Measurements from ENCODE around the gene GPX2. TPM values are rescaled to one million over a fixed set of nuclear protein-coding genes. Genes with fewer than 3 reads are reported as not detected.

GPX2 gene
- total and polyA plus RNA-seq, 2 experiments from 2014 or later = 0.78 to 2.2 TPM

DNA sequence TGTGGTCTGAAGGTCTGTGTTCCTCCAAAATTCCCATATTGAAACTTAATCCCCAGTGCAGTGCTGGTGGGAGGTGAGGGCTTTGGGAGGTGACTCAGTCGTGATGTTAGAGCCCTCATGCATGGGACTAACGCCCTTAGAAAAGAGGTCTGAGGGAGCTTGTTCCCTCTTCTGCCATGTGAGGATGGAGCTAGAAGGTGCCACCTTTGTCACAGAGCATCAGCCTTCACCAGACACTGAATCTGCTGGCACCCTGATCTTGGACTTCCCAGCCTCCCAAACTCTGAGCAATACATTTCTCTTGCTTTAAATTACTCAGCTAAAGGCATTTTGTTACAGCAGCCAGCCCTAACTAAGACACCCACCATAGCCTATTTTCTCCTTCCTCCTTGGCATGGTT, 15.7 kb upstream of the GPX2 start:
- Mint-ChIP-seq H3K27ac (no peak overlapping the region), H3K36me3 (ENCODE audit: low read depth) (peaks cover 12% of the 10 kb centered on the region), H3K27me3 (ENCODE audit: insufficient read depth, low read depth, poor library complexity) (peaks cover 4% of the 10 kb centered on the region), H3K9me3 (no peaks in the 10 kb centered on the region; the same call in 2 of the 3 replicates), H3K4me3 (no peak overlapping the region), H3K4me1 (peaks cover 49% of the 10 kb centered on the region)
- ATAC-seq (no peak), DNase-seq (ENCODE audit: low spot score) (no peak)
- H3F3A ChIP-seq (replicated peaks; ENCODE audit: low read depth) = peaks cover 10% of the 10 kb centered on the region
- H3K27ac ChIP-seq (ENCODE audit: low read depth) = no peak overlapping the region
- H3K4me2 ChIP-seq = no peak overlapping the region
- H3K9me2 ChIP-seq (ENCODE audit: insufficient read depth) = no peaks in the 10 kb centered on the region
- no peaks in the 10 kb centered on the region for H3K36me3 ChIP-seq (ENCODE audit: insufficient read depth)
- H2AFZ ChIP-seq = no peak overlapping the region
- peaks cover 27% of the 10 kb centered on the region for H3K79me2 ChIP-seq (replicated peaks; ENCODE audit: insufficient read depth)
- no peak overlapping the region for H3K4me3 ChIP-seq
- no peaks in the 10 kb centered on the region for H3K27me3 ChIP-seq (ENCODE audit: insufficient read depth)
- H4K20me1 ChIP-seq (replicated peaks; ENCODE audit: insufficient read depth) = no peaks in the 10 kb centered on the region; the same call in none of the 2 replicates
- peaks cover 32% of the 10 kb centered on the region for H3K4me1 ChIP-seq (ENCODE audit: insufficient read depth)
- no peak for TF ChIP-seq CREB1 (CRISPR knock-in tag; IDR thresholded peaks at IDR 0.05; ENCODE audit: low read depth)
- TF ChIP-seq, protein P1, sequence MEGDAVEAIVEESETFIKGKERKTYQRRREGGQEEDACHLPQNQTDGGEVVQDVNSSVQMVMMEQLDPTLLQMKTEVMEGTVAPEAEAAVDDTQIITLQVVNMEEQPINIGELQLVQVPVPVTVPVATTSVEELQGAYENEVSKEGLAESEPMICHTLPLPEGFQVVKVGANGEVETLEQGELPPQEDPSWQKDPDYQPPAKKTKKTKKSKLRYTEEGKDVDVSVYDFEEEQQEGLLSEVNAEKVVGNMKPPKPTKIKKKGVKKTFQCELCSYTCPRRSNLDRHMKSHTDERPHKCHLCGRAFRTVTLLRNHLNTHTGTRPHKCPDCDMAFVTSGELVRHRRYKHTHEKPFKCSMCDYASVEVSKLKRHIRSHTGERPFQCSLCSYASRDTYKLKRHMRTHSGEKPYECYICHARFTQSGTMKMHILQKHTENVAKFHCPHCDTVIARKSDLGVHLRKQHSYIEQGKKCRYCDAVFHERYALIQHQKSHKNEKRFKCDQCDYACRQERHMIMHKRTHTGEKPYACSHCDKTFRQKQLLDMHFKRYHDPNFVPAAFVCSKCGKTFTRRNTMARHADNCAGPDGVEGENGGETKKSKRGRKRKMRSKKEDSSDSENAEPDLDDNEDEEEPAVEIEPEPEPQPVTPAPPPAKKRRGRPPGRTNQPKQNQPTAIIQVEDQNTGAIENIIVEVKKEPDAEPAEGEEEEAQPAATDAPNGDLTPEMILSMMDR (conservative IDR thresholded peaks at IDR 0.05; ENCODE audit: low read depth in 2 of 2) = no peak
- no peak for TF ChIP-seq NANOG (IDR thresholded peaks at IDR 0.05; ENCODE audit: borderline replicate concordance)
- no peak for TF ChIP-seq STAT1 (IDR thresholded peaks at IDR 0.05; ENCODE audit: unreplicated experiment)
- no peak for TF ChIP-seq JUNB (IDR thresholded peaks at IDR 0.05; ENCODE audit: unreplicated experiment)
- no peak for TF ChIP-seq POLR2AphosphoS5 (IDR thresholded peaks at IDR 0.05; ENCODE audit: low read depth)
- TF ChIP-seq, protein P2, sequence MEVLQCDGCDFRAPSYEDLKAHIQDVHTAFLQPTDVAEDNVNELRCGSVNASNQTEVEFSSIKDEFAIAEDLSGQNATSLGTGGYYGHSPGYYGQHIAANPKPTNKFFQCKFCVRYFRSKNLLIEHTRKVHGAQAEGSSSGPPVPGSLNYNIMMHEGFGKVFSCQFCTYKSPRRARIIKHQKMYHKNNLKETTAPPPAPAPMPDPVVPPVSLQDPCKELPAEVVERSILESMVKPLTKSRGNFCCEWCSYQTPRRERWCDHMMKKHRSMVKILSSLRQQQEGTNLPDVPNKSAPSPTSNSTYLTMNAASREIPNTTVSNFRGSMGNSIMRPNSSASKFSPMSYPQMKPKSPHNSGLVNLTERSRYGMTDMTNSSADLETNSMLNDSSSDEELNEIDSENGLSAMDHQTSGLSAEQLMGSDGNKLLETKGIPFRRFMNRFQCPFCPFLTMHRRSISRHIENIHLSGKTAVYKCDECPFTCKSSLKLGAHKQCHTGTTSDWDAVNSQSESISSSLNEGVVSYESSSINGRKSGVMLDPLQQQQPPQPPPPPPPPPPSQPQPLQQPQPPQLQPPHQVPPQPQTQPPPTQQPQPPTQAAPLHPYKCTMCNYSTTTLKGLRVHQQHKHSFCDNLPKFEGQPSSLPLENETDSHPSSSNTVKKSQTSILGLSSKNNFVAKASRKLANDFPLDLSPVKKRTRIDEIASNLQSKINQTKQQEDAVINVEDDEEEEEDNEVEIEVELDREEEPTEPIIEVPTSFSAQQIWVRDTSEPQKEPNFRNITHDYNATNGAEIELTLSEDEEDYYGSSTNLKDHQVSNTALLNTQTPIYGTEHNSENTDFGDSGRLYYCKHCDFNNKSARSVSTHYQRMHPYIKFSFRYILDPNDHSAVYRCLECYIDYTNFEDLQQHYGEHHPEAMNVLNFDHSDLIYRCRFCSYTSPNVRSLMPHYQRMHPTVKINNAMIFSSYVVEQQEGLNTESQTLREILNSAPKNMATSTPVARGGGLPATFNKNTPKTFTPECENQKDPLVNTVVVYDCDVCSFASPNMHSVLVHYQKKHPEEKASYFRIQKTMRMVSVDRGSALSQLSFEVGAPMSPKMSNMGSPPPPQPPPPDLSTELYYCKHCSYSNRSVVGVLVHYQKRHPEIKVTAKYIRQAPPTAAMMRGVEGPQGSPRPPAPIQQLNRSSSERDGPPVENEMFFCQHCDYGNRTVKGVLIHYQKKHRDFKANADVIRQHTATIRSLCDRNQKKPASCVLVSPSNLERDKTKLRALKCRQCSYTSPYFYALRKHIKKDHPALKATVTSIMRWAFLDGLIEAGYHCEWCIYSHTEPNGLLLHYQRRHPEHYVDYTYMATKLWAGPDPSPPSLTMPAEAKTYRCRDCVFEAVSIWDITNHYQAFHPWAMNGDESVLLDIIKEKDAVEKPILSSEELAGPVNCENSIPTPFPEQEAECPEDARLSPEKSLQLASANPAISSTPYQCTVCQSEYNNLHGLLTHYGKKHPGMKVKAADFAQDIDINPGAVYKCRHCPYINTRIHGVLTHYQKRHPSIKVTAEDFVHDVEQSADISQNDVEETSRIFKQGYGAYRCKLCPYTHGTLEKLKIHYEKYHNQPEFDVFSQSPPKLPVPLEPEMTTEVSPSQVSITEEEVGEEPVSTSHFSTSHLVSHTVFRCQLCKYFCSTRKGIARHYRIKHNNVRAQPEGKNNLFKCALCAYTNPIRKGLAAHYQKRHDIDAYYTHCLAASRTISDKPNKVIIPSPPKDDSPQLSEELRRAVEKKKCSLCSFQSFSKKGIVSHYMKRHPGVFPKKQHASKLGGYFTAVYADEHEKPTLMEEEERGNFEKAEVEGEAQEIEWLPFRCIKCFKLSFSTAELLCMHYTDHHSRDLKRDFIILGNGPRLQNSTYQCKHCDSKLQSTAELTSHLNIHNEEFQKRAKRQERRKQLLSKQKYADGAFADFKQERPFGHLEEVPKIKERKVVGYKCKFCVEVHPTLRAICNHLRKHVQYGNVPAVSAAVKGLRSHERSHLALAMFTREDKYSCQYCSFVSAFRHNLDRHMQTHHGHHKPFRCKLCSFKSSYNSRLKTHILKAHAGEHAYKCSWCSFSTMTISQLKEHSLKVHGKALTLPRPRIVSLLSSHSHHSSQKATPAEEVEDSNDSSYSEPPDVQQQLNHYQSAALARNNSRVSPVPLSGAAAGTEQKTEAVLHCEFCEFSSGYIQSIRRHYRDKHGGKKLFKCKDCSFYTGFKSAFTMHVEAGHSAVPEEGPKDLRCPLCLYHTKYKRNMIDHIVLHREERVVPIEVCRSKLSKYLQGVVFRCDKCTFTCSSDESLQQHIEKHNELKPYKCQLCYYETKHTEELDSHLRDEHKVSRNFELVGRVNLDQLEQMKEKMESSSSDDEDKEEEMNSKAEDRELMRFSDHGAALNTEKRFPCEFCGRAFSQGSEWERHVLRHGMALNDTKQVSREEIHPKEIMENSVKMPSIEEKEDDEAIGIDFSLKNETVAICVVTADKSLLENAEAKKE (CRISPR knock-in tag; IDR thresholded peaks at IDR 0.05) = no peak
- TF ChIP-seq EZH2 (IDR thresholded peaks at IDR 0.05; ENCODE audit: low read depth, unreplicated experiment) = no peak
- TF ChIP-seq ZNF114 (CRISPR knock-in tag; IDR thresholded peaks at IDR 0.05) = no peak
- TF ChIP-seq, protein P3, sequence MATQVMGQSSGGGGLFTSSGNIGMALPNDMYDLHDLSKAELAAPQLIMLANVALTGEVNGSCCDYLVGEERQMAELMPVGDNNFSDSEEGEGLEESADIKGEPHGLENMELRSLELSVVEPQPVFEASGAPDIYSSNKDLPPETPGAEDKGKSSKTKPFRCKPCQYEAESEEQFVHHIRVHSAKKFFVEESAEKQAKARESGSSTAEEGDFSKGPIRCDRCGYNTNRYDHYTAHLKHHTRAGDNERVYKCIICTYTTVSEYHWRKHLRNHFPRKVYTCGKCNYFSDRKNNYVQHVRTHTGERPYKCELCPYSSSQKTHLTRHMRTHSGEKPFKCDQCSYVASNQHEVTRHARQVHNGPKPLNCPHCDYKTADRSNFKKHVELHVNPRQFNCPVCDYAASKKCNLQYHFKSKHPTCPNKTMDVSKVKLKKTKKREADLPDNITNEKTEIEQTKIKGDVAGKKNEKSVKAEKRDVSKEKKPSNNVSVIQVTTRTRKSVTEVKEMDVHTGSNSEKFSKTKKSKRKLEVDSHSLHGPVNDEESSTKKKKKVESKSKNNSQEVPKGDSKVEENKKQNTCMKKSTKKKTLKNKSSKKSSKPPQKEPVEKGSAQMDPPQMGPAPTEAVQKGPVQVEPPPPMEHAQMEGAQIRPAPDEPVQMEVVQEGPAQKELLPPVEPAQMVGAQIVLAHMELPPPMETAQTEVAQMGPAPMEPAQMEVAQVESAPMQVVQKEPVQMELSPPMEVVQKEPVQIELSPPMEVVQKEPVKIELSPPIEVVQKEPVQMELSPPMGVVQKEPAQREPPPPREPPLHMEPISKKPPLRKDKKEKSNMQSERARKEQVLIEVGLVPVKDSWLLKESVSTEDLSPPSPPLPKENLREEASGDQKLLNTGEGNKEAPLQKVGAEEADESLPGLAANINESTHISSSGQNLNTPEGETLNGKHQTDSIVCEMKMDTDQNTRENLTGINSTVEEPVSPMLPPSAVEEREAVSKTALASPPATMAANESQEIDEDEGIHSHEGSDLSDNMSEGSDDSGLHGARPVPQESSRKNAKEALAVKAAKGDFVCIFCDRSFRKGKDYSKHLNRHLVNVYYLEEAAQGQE (IDR thresholded peaks at IDR 0.05; ENCODE audit: unreplicated experiment) = no peak
- no peak for TF ChIP-seq ZNF331 (CRISPR knock-in tag; IDR thresholded peaks at IDR 0.05; ENCODE audit: low read depth)
- no peak for TF ChIP-seq EZH2phosphoT487 (IDR thresholded peaks at IDR 0.05; ENCODE audit: unreplicated experiment)
- TF ChIP-seq, protein P4, sequence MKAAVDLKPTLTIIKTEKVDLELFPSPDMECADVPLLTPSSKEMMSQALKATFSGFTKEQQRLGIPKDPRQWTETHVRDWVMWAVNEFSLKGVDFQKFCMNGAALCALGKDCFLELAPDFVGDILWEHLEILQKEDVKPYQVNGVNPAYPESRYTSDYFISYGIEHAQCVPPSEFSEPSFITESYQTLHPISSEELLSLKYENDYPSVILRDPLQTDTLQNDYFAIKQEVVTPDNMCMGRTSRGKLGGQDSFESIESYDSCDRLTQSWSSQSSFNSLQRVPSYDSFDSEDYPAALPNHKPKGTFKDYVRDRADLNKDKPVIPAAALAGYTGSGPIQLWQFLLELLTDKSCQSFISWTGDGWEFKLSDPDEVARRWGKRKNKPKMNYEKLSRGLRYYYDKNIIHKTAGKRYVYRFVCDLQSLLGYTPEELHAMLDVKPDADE (IDR thresholded peaks at IDR 0.05) = no peak

Data from GM23338 (cell line).